ENCODE results near the gene STK10.

DNA sequence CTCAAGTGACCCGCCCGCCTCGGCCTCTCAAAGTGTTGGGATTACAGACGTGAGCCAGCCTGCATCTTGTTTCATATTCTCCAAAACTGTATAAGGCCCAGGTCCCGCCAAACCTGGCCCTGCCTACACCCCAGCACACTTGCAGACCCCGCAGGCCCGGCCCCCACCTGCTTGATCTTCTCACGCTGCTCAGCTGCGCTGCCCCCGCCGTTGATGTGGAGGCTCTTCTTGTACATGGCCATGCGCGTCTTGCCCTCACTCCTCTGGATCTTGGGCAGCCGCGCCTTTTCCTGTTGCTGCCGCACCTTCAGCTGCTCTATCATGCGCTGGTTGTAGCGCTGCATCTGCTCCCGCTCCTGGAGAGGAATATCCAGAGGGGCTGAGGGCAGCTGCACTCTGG lies 132.6 kb downstream of the STK10 start:
- TF ChIP-seq, protein P1, sequence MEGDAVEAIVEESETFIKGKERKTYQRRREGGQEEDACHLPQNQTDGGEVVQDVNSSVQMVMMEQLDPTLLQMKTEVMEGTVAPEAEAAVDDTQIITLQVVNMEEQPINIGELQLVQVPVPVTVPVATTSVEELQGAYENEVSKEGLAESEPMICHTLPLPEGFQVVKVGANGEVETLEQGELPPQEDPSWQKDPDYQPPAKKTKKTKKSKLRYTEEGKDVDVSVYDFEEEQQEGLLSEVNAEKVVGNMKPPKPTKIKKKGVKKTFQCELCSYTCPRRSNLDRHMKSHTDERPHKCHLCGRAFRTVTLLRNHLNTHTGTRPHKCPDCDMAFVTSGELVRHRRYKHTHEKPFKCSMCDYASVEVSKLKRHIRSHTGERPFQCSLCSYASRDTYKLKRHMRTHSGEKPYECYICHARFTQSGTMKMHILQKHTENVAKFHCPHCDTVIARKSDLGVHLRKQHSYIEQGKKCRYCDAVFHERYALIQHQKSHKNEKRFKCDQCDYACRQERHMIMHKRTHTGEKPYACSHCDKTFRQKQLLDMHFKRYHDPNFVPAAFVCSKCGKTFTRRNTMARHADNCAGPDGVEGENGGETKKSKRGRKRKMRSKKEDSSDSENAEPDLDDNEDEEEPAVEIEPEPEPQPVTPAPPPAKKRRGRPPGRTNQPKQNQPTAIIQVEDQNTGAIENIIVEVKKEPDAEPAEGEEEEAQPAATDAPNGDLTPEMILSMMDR (IDR thresholded peaks at IDR 0.05; ENCODE audit: low read length), result no peak
- no peak for TF ChIP-seq EZH2 (IDR thresholded peaks at IDR 0.05; ENCODE audit: borderline replicate concordance, low read length)
